NCI-H146 treated with DMSO at 0.1 percent for 48 hours (cell line): Measurements from ENCODE around the gene SC5D.
A peak's percentile ranks its signal among the peaks of the same experiment; 100 is the strongest.

Experiments used
- DNase-seq: peaks from one replicate; lab custom pipeline; 2025; ENCODE audit not compliant: unreplicated experiment; lab: John Stamatoyannopoulos, UW

Gene SC5D

GRCh38 chr11:121292495-121293287 is at the start of gene SC5D:
TSS of gene SC5D (plus strand) at chr11:121292771. CDS start at chr11:121303376, 10,605 bp downstream.
- DNase-seq, result peak; percentile 94

DNA sequence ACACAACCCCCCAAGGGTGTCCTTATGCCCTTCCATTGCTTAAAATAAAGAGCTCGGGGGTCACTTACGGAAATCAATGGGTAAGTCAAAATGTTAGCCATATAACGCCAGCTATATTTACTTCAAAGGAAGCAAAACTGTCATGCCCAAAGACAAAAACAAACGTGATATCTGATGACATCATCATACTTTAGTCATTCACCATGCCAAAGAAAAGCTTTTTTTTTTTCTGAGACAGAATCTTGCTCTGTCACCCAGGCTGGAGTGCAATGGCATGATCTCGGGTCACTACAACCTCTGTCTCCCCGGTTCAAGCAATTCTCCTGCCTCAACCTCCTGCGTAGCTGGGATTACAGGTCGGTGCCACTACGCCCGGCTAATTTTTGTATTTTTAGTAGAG is 47.7 kb upstream of the SC5D start:
- DNase-seq, result no peak

DNA sequence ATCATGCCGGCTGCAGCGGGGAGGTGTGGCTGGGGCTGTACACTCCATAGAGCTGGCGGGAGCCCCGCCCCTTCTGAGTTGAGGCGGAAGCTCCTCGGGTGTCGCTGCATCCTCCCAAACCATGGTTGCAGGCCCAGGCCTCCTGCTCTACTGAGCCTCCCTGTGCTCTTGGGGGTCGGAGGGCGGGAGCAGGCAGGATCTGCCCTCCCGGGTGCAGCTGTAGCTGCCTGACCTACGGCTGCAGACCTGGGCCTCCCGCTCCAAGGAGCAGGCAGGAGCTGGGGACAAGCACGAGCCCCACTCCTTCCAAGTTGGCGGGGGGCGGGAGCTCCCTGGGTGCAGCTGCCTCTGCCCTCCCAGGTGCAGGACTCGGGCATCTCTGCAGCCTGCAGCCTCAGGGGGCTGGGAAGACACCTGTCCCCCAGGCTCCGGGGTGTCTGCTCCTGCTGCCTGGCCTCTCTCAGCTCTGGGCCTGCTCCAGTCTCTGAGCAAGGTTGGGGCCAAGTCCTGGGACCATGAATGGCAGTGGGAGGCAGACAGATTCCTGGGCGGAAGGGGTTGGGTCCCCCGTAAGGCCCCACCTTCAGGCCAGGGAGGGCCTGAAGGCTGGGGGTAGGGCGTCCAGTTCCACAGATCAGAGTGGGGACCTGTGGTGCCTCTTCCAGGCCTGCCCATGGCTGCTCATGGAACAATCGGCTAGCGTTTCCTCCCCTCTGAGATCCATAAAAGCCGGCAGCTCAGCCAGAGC is 46.4 kb upstream of the SC5D start:
- no peak for DNase-seq

- DNase-seq, result no peak
Measured at GRCh38 chr11:121246769-121247035, 45.9 kb upstream of the SC5D start.

- DNase-seq, result no peak
Measured at GRCh38 chr11:121248496-121248895, 44.1 kb upstream of the SC5D start.

- peak; percentile 38 for DNase-seq
Measured at GRCh38 chr11:121249039-121249663, 43.4 kb upstream of the SC5D start.

DNA sequence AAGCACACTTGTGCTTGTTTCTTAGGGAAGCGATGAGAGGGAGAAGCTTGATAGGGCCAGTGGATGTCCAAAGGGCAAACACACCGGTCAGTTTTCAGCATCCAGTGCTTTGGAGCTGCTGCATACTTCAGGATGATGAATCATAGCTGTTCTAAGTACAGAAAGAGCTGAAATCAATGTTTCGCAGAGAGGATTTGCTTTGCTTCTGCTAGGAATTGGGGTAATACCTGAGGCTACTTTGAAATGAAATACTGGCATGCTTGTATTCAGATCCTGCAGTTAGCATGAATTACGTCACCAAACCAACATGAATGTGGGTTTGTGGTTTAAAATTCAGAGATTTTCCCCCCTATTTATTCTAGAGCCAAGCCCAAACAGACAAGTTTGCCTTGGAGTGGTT is 41.7 kb upstream of the SC5D start:
- no peak for DNase-seq

DNA sequence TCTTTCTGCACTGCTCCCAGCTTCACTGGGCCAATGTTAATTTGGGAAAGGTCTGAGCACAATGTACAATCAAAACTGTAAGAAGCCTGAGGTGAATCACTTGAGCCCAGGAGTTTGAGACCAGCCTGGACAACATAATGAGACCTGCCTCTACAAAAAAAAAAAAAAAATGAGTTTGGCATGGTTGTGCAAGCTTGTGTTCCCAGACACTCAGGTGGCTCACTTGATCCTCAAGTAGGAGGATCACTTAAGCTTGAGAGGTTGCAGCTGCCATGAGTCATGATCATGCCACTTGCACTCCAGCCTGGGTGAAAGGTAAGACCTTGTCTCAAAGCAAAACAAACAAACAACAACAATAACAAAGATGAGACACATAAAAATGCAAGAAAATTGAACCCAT is 38.6 kb upstream of the SC5D start:
- DNase-seq, result no peak

DNA sequence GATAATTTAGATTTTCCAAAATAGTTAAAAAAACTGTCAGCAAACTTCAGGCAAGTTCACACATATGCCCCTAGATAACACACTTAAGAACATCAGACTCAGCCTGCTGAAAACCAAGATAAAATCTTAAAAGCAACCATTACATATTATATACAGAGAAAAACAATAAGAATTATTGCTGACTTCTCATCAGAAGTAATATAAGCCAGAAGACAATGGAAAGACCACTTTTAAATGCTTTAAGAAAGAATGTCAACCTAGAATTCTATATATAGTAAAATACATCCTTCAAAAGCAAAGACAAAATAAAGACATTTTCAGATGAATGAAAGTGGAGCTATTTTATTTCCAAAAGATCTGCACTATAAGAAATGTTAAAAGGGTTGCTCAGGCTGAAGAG is 37.8 kb upstream of the SC5D start:
- DNase-seq, result no peak

DNA sequence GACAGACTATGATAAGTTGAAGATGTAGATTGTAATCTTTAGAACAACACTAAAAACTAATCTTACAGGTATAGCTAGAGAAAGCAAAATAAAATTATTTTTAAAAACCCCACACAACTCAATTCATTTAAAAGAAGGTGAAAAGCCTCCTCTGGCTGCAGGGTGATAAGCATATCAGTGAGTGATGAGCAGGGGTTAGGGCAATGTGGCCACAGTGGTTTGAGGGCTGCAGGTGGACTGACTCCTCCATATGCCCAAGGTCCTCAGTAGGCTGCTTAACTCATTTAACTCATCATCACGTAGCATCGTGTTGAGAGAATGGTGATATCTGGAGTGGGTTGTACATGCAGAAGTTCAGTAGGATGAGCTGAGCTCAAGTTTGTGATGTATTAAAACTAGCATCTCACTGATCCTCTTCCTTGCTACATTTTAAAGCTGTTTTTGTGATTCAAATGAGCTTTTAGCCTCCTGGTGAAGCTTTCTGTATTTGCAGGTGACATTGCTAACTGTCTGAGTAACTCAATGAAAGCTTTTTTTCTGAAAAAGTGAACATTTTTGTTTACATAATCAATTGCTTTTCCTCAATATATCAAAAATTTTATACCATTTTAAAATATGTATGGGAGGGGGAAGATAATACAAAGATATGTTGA is 37.0 kb upstream of the SC5D start:
- no peak for DNase-seq

DNA sequence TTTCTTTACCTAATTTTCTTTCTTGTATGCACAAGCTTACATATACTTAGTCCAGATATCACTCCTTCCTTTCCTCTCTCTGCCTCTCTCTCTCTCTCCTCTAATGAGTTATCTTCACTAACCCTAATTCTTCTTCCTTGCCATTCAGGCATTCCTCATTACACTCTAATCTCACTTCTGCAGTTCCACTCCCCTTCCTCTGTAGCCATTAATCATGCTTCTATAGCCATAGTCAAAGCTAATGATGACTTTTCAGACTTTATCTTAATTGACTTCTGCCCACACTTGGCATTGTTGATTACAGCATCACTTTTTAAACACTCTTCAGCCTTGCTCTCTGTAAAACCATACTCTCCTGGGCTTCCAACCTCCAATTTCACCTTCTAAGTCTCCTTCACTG is 35.3 kb upstream of the SC5D start:
- DNase-seq, result no peak

DNA sequence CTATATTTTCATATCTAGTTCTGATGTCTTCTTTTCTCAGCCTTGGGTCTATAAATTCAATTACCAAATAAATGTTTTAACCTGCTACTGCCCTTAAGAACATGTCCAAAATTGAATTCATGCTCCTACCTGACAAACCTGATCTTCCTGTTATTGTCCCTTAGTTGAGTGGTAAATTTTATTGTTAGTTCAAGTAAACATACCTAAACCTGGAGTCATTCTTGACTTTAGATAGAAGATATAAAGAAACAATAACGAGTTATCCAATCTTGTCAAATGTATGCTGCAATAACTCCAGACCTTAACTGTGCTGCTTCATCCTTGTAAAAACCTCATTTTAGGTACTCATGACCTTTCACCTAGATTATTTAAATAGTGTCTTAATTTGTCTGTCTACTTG is 34.6 kb upstream of the SC5D start:
- no peak for DNase-seq

DNA sequence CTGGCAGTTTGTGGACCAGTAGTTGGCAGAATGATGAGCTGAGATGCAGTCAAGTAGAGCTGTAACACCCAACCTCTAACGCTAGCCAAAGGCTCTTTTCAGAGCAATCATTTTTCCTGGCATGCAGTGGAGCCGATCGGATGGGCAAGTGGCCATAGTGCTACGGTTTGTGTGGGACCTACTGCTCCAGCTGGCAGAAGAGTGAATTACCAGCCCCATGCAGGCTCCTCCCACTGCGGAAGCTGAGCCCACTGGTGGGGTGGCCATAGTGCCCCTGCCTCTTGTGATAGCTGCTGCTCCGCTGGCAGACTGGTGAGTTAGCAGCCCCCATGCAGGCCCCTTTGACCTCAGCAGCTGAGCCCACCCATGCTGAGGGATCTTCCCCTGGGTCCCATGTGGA is 27.0 kb upstream of the SC5D start:
- no peak for DNase-seq

DNA sequence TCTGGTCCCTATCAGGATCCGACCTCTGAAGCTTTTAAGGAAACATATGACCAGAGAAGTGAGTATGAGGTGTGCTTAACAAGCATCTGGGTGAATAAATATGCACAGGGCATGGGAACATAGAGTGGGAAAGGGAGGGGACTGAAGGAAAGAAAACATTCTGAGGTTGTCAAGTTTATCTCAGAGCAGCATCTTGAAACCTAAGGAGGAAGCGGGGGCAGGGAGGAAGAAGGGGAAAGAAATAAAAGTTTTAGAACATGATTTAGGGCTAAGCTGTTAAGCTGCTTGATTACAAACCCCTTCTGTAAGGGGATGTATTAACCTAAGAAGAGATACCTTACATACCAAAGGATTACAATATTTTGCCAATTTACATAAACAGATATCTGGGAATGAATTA is 24.0 kb upstream of the SC5D start:
- DNase-seq, result no peak

DNA sequence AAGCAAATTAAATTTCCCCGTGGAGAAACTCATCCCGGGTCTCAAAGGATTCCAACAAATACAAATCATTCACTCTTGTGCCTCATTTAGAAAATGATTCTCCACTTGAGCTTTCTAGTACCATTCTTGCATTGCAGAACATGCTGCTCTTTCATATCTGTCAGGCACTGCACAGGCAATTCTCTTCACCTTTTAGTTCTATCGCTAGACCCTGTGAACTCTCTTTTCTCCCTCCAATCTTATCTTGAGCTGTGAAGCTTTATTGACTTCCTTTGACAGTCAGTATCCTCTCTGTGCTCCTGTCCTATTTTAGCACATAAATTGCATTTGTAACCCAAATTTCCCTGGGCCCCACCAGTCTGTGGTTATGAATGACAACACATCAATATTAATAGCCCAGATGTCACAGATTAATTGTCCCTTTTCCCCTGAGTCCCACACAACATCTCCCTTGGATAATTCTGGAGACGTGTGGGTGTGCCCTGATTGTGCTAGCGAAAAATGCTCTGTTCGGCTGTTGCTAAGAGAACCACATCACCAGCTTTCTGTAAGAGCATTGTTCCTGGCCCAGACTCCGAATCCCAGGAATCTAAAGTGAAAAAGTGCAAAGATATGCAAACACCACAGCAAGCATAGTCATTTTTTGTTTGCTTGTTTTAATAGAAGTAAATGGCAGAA is 22.4 kb upstream of the SC5D start:
- no peak for DNase-seq

- no peak for DNase-seq
Measured at GRCh38 chr11:121274332-121274991, 18.1 kb upstream of the SC5D start.

GRCh38 chr11:121281698-121282097 is 10.9 kb upstream of the SC5D start:
- DNase-seq, result no peak

GRCh38 chr11:121282386-121282785 is 10.2 kb upstream of the SC5D start:
- no peak for DNase-seq

- no peak for DNase-seq
Measured at GRCh38 chr11:121282886-121283502, 9.6 kb upstream of the SC5D start.

GRCh38 chr11:121291319-121291718 is 1.3 kb upstream of the SC5D start:
- DNase-seq, result no peak
